ENCODE measurements around the gene ZFYVE28. TPM values are rescaled to one million over a fixed set of nuclear protein-coding genes. Genes with fewer than 3 reads are reported as not detected.

ZFYVE28 gene
- total RNA-seq, 3 donors from 2014 or later (not counting 1 experiment from before 2014, with no cell fraction given) = 85.4 to 107 (median 104) TPM

- Histone ChIP-seq H3K36me3 (ENCODE audit: control insufficient read depth, insufficient read depth, low read length) (peaks cover 48% of the 10 kb centered on the region), H3K4me1 (ENCODE audit: control insufficient read depth, insufficient read depth, low read length) (no peaks in the 10 kb centered on the region), H3K9me3 (ENCODE audit: control insufficient read depth, insufficient read depth, low read length) (no peaks in the 10 kb centered on the region), H3K4me3 (ENCODE audit: low read length) (no peak overlapping the region), H3K27me3 (ENCODE audit: control insufficient read depth, insufficient read depth, low read length) (no peaks in the 10 kb centered on the region), H3K27ac (ENCODE audit: low read length) (no peak overlapping the region)
- Mint-ChIP-seq H3K36me3 (no peaks in the 10 kb centered on the region), H3K9me3 (no peaks in the 10 kb centered on the region), H3K27ac (peak overlapping the region; percentile 34 to 70), H3K4me1 (peaks cover 0 to 11% of the 10 kb centered on the region in 2 donors), H3K4me3 (no peak overlapping the region), H3K27me3 (ENCODE audit: low read depth in 2 of 2) (no peaks in the 10 kb centered on the region)
- no peak for DNase-seq
- WGBS (ENCODE audit: insufficient coverage) = 95% methylated on average over 25 of the region's 25 CpGs
- no peak for TF ChIP-seq CTCF (IDR thresholded peaks at IDR 0.05)
- intact Hi-C loops (cut with micrococcal nuclease) = no loop called here
- no peak for ATAC-seq
These were observed 167.2 kb downstream of the ZFYVE28 start for GRCh38 chr4:2251073-2251794.

GRCh38 chr4:2250357-2251072 lies 167.9 kb downstream of the ZFYVE28 start:
- intact Hi-C loops (cut with micrococcal nuclease) = no loop called here
- peak in 1 of 3 donors; percentile 5 for ATAC-seq
- Mint-ChIP-seq H3K4me1 (peaks cover 0 to 12% of the 10 kb centered on the region in 2 donors), H3K27ac (no peak overlapping the region), H3K4me3 (peak overlapping the region; percentile 21), H3K27me3 (ENCODE audit: low read depth in 2 of 2) (no peaks in the 10 kb centered on the region), H3K9me3 (no peaks in the 10 kb centered on the region), H3K36me3 (no peaks in the 10 kb centered on the region)
- Histone ChIP-seq H3K4me1 (ENCODE audit: control insufficient read depth, insufficient read depth, low read length) (peaks cover 5% of the 10 kb centered on the region), H3K36me3 (ENCODE audit: control insufficient read depth, insufficient read depth, low read length) (peaks cover 44% of the 10 kb centered on the region), H3K27me3 (ENCODE audit: control insufficient read depth, insufficient read depth, low read length) (no peaks in the 10 kb centered on the region), H3K27ac (ENCODE audit: low read length) (no peak overlapping the region), H3K4me3 (ENCODE audit: low read length) (no peak overlapping the region), H3K9me3 (ENCODE audit: control insufficient read depth, insufficient read depth, low read length) (no peaks in the 10 kb centered on the region)
- DNase-seq = peak in 1 of 2 donors; percentile 16
- WGBS (ENCODE audit: insufficient coverage) = 97% methylated on average over 30 of the region's 30 CpGs
- TF ChIP-seq CTCF (IDR thresholded peaks at IDR 0.05) = no peak

- H3K4me3 Mint-ChIP-seq = peak overlapping the region; percentile 21
- intact Hi-C loops (cut with micrococcal nuclease) = no loop called here
- WGBS (ENCODE audit: insufficient coverage) = 92% methylated on average over 26 of the region's 26 CpGs
- Histone ChIP-seq H3K4me1 (ENCODE audit: control insufficient read depth, insufficient read depth, low read length) (peaks cover 12% of the 10 kb centered on the region), H3K4me3 (ENCODE audit: low read length) (no peak overlapping the region), H3K36me3 (ENCODE audit: control insufficient read depth, insufficient read depth, low read length) (peaks cover 41% of the 10 kb centered on the region), H3K9me3 (ENCODE audit: control insufficient read depth, insufficient read depth, low read length) (no peaks in the 10 kb centered on the region), H3K27me3 (ENCODE audit: control insufficient read depth, insufficient read depth, low read length) (no peaks in the 10 kb centered on the region), H3K27ac (ENCODE audit: low read length) (no peak overlapping the region)
- no peaks in the 10 kb centered on the region for H3K36me3 Mint-ChIP-seq
- H3K27ac Mint-ChIP-seq = peak overlapping the region in 1 of 2 donors; percentile 38
- no peaks in the 10 kb centered on the region for H3K9me3 Mint-ChIP-seq
- DNase-seq (peak in 1 of 2 donors; percentile 15), ATAC-seq (no peak)
- TF ChIP-seq CTCF (IDR thresholded peaks at IDR 0.05) = no peak
- no peaks in the 10 kb centered on the region for H3K27me3 Mint-ChIP-seq (ENCODE audit: low read depth in 2 of 2)
- peaks cover 7 to 15% of the 10 kb centered on the region in 2 donors for H3K4me1 Mint-ChIP-seq
These were observed 168.7 kb downstream of the ZFYVE28 start for GRCh38 chr4:2249526-2250356.

Data from natural killer cell (primary cell).